Prostate gland (tissue), 2 donors: ENCODE measurements around the gene ROR1. TPM values are rescaled to one million over a fixed set of nuclear protein-coding genes. Genes with fewer than 3 reads are reported as not detected.

Experiments
- DNase-seq: peaks from one replicate; pipeline ENCODE4 v3.0.0-alpha.2; 2019; ENCODE audit warnings: low spot score
- H3K27ac ChIP-seq, 2 donors: fragments of 200-600 bp; sonication (generic); 2 replicates each; pipeline ENCODE4 v1.5.1; 2017 to 2019
- H3K27me3 ChIP-seq: fragments of 200-600 bp; sonication (generic); replicated peaks from 2 replicates; pipeline ENCODE4 v1.5.1; 2019; ENCODE audit not compliant: insufficient read depth
- H3K36me3 ChIP-seq, 2 donors: fragments of 200-600 bp; sonication (generic); 1 replicate in 1 of 2; 2 replicates in 1 of 2; pipeline versions ENCODE4 v1.5.1 to v1.8.1; 2017 to 2019
- H3K4me1 ChIP-seq: fragments of 200-600 bp; sonication (generic); replicated peaks from 2 replicates; pipeline ENCODE4 v1.5.1; 2019
- H3K4me3 ChIP-seq, 2 donors: fragments of 200-600 bp; sonication (generic); 2 replicates each; pipeline ENCODE4 v1.5.1; 2017 to 2019
- H3K9me3 ChIP-seq: fragments of 200-600 bp; sonication (generic); 2 replicates; pipeline ENCODE4 v1.5.1; 2017
- POLR2A ChIP-seq: fragments of 450-650 bp; IDR thresholded peaks from one replicate; pipeline ENCODE4 v1.6.1; 2016; ENCODE audit warnings: antibody characterized with exemption, mild to moderate bottlenecking
- POLR2AphosphoS5 ChIP-seq: sonication (generic); formaldehyde crosslinking; IDR thresholded peaks from one replicate; pipeline ENCODE4 v1.6.1; 2017; ENCODE audit warnings: antibody characterized with exemption
- WGBS: methylation state at CpG from one replicate; pipeline ENCODE4 v1.1.5; 2018; 5-methylcytosine and 5-hydroxymethylcytosine counted together
- intact Hi-C: fragments of 100-400 bp; cut with DNase I; formaldehyde crosslinking; loops from one replicate; pipeline ENCODE4 v1.14.2; 2022
- total RNA-seq, 2 donors: library from RNA; depleted of rRNA; stranded (reverse); fragments of >200 nt; gene quantifications; one replicate each; pipeline ENCODE4 v1.1.0, GENCODE V29; 2016
- TF ChIP-seq, protein P1 (sequence below), 4 experiments: fragments of 200-600 bp in 2 of 4; fragments of 450-650 bp in 2 of 4; sonication (generic) in 2 of 4; IDR thresholded peaks; 1 replicate in 3 of 4; 2 replicates in 1 of 4; pipeline ENCODE4 v1.5.1; 2016 to 2019; ENCODE audit warnings: antibody characterized with exemption in 4 of 4, mild to moderate bottlenecking in 2 of 4, moderate library complexity in 2 of 4

ROR1 gene
- total RNA-seq, 2 donors from 2014 or later = 7.3 to 11.1 TPM

GRCh38 chr1:63740432-63740831 is 33.4 kb upstream of the ROR1 start:
- WGBS = 100% methylated on average over 2 of the region's 2 CpGs
- no peak overlapping the region for H3K4me3 ChIP-seq
- no peaks in the 10 kb centered on the region for H3K4me1 ChIP-seq
- H3K27ac ChIP-seq = no peak overlapping the region
- intact Hi-C loops = no loop called here
- H3K27me3 ChIP-seq = no peaks in the 10 kb centered on the region
- H3K9me3 ChIP-seq = no peaks in the 10 kb centered on the region
- H3K36me3 ChIP-seq = no peaks in the 10 kb centered on the region
- TF ChIP-seq POLR2A (no peak), POLR2AphosphoS5 (no peak)
- TF ChIP-seq, protein P1, sequence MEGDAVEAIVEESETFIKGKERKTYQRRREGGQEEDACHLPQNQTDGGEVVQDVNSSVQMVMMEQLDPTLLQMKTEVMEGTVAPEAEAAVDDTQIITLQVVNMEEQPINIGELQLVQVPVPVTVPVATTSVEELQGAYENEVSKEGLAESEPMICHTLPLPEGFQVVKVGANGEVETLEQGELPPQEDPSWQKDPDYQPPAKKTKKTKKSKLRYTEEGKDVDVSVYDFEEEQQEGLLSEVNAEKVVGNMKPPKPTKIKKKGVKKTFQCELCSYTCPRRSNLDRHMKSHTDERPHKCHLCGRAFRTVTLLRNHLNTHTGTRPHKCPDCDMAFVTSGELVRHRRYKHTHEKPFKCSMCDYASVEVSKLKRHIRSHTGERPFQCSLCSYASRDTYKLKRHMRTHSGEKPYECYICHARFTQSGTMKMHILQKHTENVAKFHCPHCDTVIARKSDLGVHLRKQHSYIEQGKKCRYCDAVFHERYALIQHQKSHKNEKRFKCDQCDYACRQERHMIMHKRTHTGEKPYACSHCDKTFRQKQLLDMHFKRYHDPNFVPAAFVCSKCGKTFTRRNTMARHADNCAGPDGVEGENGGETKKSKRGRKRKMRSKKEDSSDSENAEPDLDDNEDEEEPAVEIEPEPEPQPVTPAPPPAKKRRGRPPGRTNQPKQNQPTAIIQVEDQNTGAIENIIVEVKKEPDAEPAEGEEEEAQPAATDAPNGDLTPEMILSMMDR (IDR thresholded peaks at IDR 0.05) = no peak
- DNase-seq = no peak

- H3K27me3 ChIP-seq = no peaks in the 10 kb centered on the region
- no peak for DNase-seq
- H3K4me3 ChIP-seq = no peak overlapping the region
- H3K27ac ChIP-seq = no peak overlapping the region
- no peaks in the 10 kb centered on the region for H3K4me1 ChIP-seq
- intact Hi-C loops = no loop called here
- no peaks in the 10 kb centered on the region for H3K9me3 ChIP-seq
- TF ChIP-seq, protein P1 (IDR thresholded peaks at IDR 0.05) = no peak
- no peak for TF ChIP-seq POLR2A
- no peaks in the 10 kb centered on the region for H3K36me3 ChIP-seq
Measured at GRCh38 chr1:63742526-63742925, 31.3 kb upstream of the ROR1 start.

DNA sequence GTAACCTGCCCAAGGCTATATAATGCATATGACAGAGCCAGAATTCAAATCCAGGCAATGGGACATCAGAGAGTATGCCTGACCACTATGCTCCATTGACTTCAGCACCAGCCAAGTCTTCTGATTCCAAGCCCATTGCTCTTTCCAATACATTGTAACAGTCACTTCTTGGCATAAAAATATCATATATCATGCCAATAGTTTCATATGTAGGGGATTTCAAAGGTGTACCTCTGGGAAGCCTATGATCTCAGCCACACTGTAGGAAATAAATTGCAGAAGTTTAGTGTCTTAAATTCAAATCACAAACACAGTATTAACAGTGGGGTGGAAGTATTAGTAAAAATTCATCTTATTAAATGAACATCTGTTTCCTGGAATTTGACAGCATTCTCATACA is 30.0 kb upstream of the ROR1 start:
- Histone ChIP-seq H3K4me1 (no peaks in the 10 kb centered on the region), H3K27ac (no peak overlapping the region), H3K9me3 (no peaks in the 10 kb centered on the region), H3K36me3 (no peaks in the 10 kb centered on the region), H3K27me3 (no peaks in the 10 kb centered on the region), H3K4me3 (no peak overlapping the region)
- intact Hi-C loops = no loop called here
- DNase-seq = no peak
- no peak for TF ChIP-seq POLR2A
- TF ChIP-seq, protein P1 (IDR thresholded peaks at IDR 0.05) = no peak
- TF ChIP-seq POLR2AphosphoS5 = no peak

DNA sequence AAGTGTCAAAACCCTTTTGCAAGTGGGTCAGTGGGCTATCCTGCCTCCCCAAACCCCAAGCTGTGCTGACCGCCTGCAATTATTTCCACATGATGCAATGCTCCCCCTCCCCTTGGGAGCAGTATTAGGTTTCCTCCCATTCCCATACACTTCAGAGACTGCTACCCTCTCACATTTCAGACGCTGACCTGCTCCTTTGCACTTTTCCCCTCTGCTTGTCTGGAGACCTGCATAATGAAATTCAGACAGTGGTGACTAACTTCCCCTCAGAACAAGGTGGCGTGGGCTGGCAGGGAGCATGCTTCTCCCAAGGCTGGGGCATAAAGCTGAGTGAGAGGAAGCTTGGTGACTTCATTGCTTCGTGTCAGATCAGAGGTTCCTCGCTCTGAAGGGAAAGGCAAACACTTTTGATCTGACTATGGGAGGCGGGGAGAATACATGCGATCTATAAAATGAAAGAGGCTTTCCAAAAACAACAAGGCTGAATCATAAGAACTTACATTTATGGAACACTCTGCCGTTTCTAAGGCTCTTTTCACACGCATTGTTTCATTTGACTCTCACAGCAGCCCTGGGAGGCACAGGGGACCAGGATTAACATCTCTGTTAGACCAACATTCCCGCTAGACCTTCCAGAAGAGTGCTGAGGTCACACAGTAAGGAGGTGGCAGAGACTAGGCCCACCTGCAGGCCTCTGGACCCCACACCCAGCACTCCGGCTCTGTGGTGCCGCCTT is 27.5 kb upstream of the ROR1 start:
- intact Hi-C loops = no loop called here
- H3K4me3 ChIP-seq = no peak overlapping the region
- no peaks in the 10 kb centered on the region for H3K36me3 ChIP-seq
- no peaks in the 10 kb centered on the region for H3K4me1 ChIP-seq
- 53% methylated on average over 12 of the region's 12 CpGs for WGBS
- H3K27me3 ChIP-seq = no peaks in the 10 kb centered on the region
- no peaks in the 10 kb centered on the region for H3K9me3 ChIP-seq
- DNase-seq = no peak
- TF ChIP-seq POLR2A (no peak), POLR2AphosphoS5 (no peak)
- TF ChIP-seq, protein P1 (IDR thresholded peaks at IDR 0.05) = no peak
- no peak overlapping the region for H3K27ac ChIP-seq

DNA sequence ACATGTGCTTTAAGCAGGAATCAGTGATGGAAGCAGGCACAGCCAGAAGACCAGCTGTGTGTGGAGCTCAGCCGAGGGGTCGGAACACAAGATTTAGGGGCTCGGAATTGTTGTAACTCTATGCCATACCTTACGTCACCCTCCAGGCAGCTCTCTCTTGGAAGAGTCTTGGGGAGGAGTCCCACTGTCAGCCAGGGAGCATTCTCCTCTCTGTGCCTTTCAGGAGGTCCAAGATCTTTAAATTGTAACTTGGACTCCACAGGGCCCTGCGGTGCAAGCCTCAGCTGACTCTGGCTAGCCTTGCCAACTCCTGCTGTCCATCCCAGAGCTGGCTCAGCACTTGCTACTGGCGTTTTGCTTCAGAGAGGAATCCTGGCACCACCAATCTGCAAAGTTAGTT is 26.4 kb upstream of the ROR1 start:
- Histone ChIP-seq H3K27me3 (no peaks in the 10 kb centered on the region), H3K36me3 (no peaks in the 10 kb centered on the region), H3K27ac (no peak overlapping the region), H3K9me3 (no peaks in the 10 kb centered on the region), H3K4me3 (no peak overlapping the region), H3K4me1 (no peaks in the 10 kb centered on the region)
- WGBS = 51% methylated on average over 6 of the region's 6 CpGs
- TF ChIP-seq POLR2AphosphoS5 (no peak), POLR2A (no peak)
- TF ChIP-seq, protein P1 (IDR thresholded peaks at IDR 0.05) = no peak
- DNase-seq = no peak
- intact Hi-C loops = no loop called here
